Sigmoid colon (tissue), 7 donors: ENCODE data around the gene DVL3. TPM values are rescaled to one million over a fixed set of nuclear protein-coding genes. Genes with fewer than 3 reads are reported as not detected.

Source experiments
- DNase-seq: peaks from one replicate; pipeline ENCODE4 v3.0.0-alpha.2; 2019
- H3K27ac ChIP-seq, 4 donors: fragments of 200-600 bp; sonication (generic); one replicate each; pipeline ENCODE4 v1.5.1; 2016 to 2019; ENCODE audit warnings: mild to moderate bottlenecking in 1 of 4
- H3K27me3 ChIP-seq, 3 donors: fragments of 200-600 bp; sonication (generic); one replicate each; pipeline ENCODE4 v1.5.1; 2019; ENCODE audit warnings: mild to moderate bottlenecking in 1 of 3
- H3K36me3 ChIP-seq, 4 donors: fragments of 200-600 bp; sonication (generic); one replicate each; pipeline ENCODE4 v1.5.1; 2016 to 2019
- H3K4me1 ChIP-seq, 4 donors: fragments of 200-600 bp; sonication (generic); one replicate each; pipeline ENCODE4 v1.5.1; 2017 to 2019
- H3K4me3 ChIP-seq, 4 donors: fragments of 200-600 bp; sonication (generic); one replicate each; pipeline ENCODE4 v1.5.1; 2017 to 2019; ENCODE audit warnings: mild to moderate bottlenecking in 2 of 4, moderate library complexity in 1 of 4
- H3K9me3 ChIP-seq, 4 donors: fragments of 200-600 bp in 3 of 4; sonication (generic) in 3 of 4; one replicate each; pipeline versions ENCODE4 v1.5.1 to v1.6.1; 2013 to 2019
- CTCF ChIP-seq, 4 experiments: fragments of 450-650 bp in 3 of 4; fragments of 200-600 bp in 1 of 4; IDR thresholded peaks; one replicate each; pipeline ENCODE4 v1.5.1; 2016 to 2019; ENCODE audit warnings: antibody characterized with exemption in 4 of 4, mild to moderate bottlenecking in 3 of 4, moderate library complexity in 2 of 4
- EP300 ChIP-seq, 4 donors: sonication (generic); formaldehyde crosslinking; IDR thresholded peaks; one replicate each; pipeline ENCODE4 v1.6.1; 2017; ENCODE audit warnings: antibody characterized with exemption in 4 of 4
- POLR2A ChIP-seq, 2 donors: fragments of 450-650 bp; IDR thresholded peaks; one replicate each; pipeline ENCODE4 v1.6.1; 2016; ENCODE audit warnings: antibody characterized with exemption in 2 of 2, mild to moderate bottlenecking in 2 of 2, moderate library complexity in 2 of 2
- POLR2AphosphoS5 ChIP-seq, 4 donors: sonication (generic); formaldehyde crosslinking; IDR thresholded peaks; one replicate each; pipeline ENCODE4 v1.6.1; 2017; ENCODE audit warnings: antibody characterized with exemption in 4 of 4
- WGBS, 2 donors: extraction: QIAGEN DNeasy Blood & Tissue Kit; methylation state at CpG; one replicate each; pipeline ENCODE4 v1.1.7; 2013; 5-methylcytosine and 5-hydroxymethylcytosine counted together
- intact Hi-C: fragments of 100-400 bp; cut with DNase I; formaldehyde crosslinking; loops from one replicate; pipeline ENCODE4 v1.15.1; 2023
- polyA plus RNA-seq, 3 donors: library from polyadenylated mRNA; stranded (reverse); fragments of 200-250 nt; gene quantifications; one replicate each; pipeline ENCODE4 v1.2.3, GENCODE V29; 2013
- total RNA-seq, 4 donors: library from RNA; depleted of rRNA; stranded (reverse); fragments of >200 nt; gene quantifications; one replicate each; pipeline ENCODE4 v1.1.0, GENCODE V29; 2016
- donor health status: healthy with polysubstance abuse.
- donor health status: Bipolar disorder and iron deficiency.
- donor health status: healthy.

The DVL3 gene
- total and polyA plus RNA-seq, 7 donors: 15.0 to 71.2 (median 40.8) TPM

GRCh38 chr3:184126006-184126405 is 29.2 kb upstream of the DVL3 start:
- no peaks in the 10 kb centered on the region for H3K9me3 ChIP-seq
- DNase-seq: no peak
- no peaks in the 10 kb centered on the region for H3K4me1 ChIP-seq
- H3K36me3 ChIP-seq: no peaks in the 10 kb centered on the region
- TF ChIP-seq POLR2A (IDR thresholded peaks at IDR 0.05) (no peak), CTCF (IDR thresholded peaks at IDR 0.05) (no peak), EP300 (IDR thresholded peaks at IDR 0.05) (no peak), POLR2AphosphoS5 (IDR thresholded peaks at IDR 0.05) (no peak)
- no peak overlapping the region for H3K27ac ChIP-seq
- WGBS, 2 donors: 67 to 77% methylated on average over 3 of the region's 3 CpGs
- intact Hi-C loops: no loop called here
- no peaks in the 10 kb centered on the region for H3K27me3 ChIP-seq
- no peak overlapping the region for H3K4me3 ChIP-seq

DNA sequence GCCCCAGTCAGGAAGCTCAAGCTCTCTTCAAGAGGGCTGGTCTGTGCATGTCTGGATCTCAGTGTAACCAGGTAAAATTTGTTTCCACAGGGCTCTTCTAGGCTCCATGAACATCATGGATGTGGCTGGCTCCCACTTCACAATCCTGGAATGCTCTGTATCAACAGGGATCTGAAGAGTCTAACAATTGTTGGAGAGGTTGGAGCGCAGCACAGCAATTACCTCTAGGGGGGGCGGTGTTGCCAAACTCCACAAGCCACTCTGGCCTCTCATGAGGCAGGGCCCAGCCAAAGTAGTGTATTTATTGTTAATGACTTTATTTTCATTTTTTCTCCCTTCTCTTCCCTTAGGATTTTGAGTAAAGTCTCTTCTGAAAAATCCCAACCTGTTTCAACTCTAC is 26.2 kb upstream of the DVL3 start:
- intact Hi-C loops: no loop called here
- Histone ChIP-seq H3K4me1 (peaks cover 0 to 7% (median 3%) of the 10 kb centered on the region in 4 donors), H3K27me3 (no peaks in the 10 kb centered on the region), H3K9me3 (no peaks in the 10 kb centered on the region), H3K36me3 (no peaks in the 10 kb centered on the region), H3K4me3 (no peak overlapping the region), H3K27ac (no peak overlapping the region)
- 34 to 49% methylated on average over 2 of the region's 2 CpGs for WGBS, 2 donors
- TF ChIP-seq EP300 (IDR thresholded peaks at IDR 0.05) (no peak), POLR2AphosphoS5 (IDR thresholded peaks at IDR 0.05) (no peak), POLR2A (IDR thresholded peaks at IDR 0.05) (no peak), CTCF (IDR thresholded peaks at IDR 0.05) (no peak)
- no peak for DNase-seq

GRCh38 chr3:184132945-184133344 is 22.2 kb upstream of the DVL3 start:
- Histone ChIP-seq H3K27ac (no peak overlapping the region), H3K27me3 (no peaks in the 10 kb centered on the region), H3K4me3 (no peak overlapping the region), H3K4me1 (peaks cover 0 to 32% (median 20%) of the 10 kb centered on the region in 4 donors), H3K36me3 (peaks cover 0 to 8% (median 2%) of the 10 kb centered on the region in 4 donors), H3K9me3 (no peaks in the 10 kb centered on the region)
- no peak for TF ChIP-seq POLR2AphosphoS5 (IDR thresholded peaks at IDR 0.05)
- TF ChIP-seq POLR2A (IDR thresholded peaks at IDR 0.05): no peak
- no peak for TF ChIP-seq EP300 (IDR thresholded peaks at IDR 0.05)
- no peak for TF ChIP-seq CTCF (IDR thresholded peaks at IDR 0.05)
- intact Hi-C loops: no loop called here
- no peak for DNase-seq
- WGBS, 2 donors: 94 to 96% methylated on average over 4 of the region's 4 CpGs

DNA sequence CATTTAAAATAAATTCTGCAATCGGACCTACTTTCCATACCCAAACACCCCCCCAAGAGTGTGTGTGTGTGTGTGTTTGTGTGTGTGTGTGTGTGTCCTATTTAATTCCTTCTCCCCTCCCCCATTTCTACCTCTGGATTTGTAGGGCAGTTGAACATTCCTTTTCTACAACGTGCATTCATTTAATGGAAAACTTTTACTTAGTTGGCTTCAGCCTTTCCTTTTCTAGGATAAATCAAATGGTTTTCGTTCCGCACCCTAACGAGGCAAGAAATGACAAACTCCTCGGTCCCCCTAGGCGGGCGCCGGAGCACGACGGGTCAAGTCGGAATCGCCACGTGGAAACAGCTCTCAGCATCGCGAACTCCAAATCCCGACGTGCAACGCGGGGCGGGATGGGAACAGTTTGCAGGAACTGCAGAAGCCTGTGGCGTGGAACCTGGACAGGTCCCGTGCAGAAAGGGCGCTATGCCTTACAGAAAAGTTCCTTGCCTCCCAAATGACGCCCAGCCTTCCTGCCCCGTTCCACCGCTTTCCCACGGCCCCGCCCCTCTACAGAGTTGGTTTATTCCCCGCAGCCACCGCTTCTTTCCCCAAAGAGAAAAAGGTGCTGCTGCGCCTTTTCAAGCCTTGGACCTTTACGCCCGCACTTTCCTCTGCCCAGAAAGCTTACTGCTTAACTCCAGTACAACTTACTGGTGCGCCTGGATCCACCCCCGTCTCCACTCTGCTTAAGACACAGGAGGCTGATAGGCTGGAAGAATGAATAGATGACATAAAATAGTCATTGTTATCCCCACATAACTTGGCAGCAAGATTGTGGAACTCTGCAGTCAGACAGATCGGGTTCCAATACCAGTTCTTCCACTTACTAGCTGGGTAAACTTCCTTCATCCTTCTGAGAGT is 21.1 kb upstream of the DVL3 start:
- H3K36me3 ChIP-seq: peaks cover 0 to 17% (median 4%) of the 10 kb centered on the region in 4 donors
- H3K4me3 ChIP-seq: peak overlapping the region; percentile 79 to 90 (median 85)
- intact Hi-C loops: loop anchor here (1.0 to 2.0 kb wide), 4 partner anchors 21 to 117 kb away; partner anchors contain the start of genes ABCC5, ABCF3, DVL3 and EEF1AKMT4
- H3K9me3 ChIP-seq: no peaks in the 10 kb centered on the region
- DNase-seq: peak; percentile 92
- peak overlapping the region; percentile 87 to 90 (median 90) for H3K27ac ChIP-seq
- TF ChIP-seq CTCF (IDR thresholded peaks at IDR 0.05) (no peak), EP300 (IDR thresholded peaks at IDR 0.05) (no peak), POLR2A (IDR thresholded peaks at IDR 0.05) (peak in 1 of 2 donors; percentile 53), POLR2AphosphoS5 (IDR thresholded peaks at IDR 0.05) (peak; percentile 43 to 77 (median 69))
- no peaks in the 10 kb centered on the region for H3K27me3 ChIP-seq
- 1 to 2% methylated on average over 37 of the region's 37 CpGs for WGBS, 2 donors
- H3K4me1 ChIP-seq: peaks cover 0 to 32% (median 20%) of the 10 kb centered on the region in 4 donors
